ENCODE results near the gene PPP1R12C.

- no peak for TF ChIP-seq EZH2 (IDR thresholded peaks at IDR 0.05; ENCODE audit: insufficient read depth, poor library complexity, severe bottlenecking)
- TF ChIP-seq EZH2phosphoT487 (IDR thresholded peaks at IDR 0.05; ENCODE audit: insufficient read depth, low read depth), result no peak
Observed at GRCh38 chr19:55046975-55047622, 70.3 kb downstream of the PPP1R12C start.

Measured in GM23248 (cell line).